ENCODE data around the gene SLIT1.

DNA sequence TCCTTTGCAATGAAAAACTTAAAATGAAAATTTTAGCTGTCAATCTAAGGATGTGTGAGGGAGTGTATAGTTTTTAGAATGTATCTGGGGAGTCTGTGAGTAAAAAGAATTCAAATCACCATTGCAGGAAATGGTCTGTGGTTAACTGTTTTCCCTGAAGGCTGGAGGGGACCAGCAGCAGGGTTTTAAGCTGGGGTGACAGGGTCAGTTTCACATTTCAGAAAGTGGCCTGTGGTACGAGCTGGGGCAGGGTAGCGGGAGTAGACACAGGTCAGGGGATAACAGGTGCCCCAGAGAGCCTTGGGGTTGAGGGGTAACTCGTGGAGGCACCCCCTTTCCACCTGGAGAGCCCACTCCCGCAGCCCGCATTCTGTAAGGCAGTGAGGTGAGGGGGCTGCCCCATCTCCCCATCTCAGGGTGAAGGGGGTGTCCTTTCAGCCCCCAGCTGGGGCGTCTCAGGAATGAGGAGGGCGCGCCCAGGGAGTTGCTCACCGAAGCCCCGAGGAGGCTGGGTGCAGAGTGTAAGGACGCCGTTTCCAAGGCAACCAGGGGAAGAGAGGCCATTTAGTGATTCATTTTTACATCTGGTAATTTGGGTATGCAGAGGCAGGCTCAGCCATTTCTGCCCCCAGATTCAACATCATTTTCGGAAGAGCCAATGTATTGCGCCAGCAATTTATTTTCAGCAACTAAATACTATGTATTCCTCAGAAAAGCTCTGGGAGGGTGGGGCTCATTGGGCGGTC, 168.9 kb downstream of the SLIT1 start:
- no peak for TF ChIP-seq TARDBP (IDR thresholded peaks at IDR 0.05)
- no peak for TF ChIP-seq HDGF (IDR thresholded peaks at IDR 0.05; ENCODE audit: borderline replicate concordance)
- TF ChIP-seq FOXM1 (IDR thresholded peaks at IDR 0.05; ENCODE audit: borderline replicate concordance): no peak
- TF ChIP-seq ELF4 (IDR thresholded peaks at IDR 0.05): no peak
- TF ChIP-seq SP1 (IDR thresholded peaks at IDR 0.05): no peak
- no peak for TF ChIP-seq BHLHE40 (IDR thresholded peaks at IDR 0.05; ENCODE audit: borderline replicate concordance)
- TF ChIP-seq ZNF384 (IDR thresholded peaks at IDR 0.05): no peak
